Endothelial cell of umbilical vein (primary cell): ENCODE measurements around the gene MAPK8. TPM values are rescaled to one million over a fixed set of nuclear protein-coding genes. Genes with fewer than 3 reads are reported as not detected.

ENCODE experiments used
- BruUV-seq: library from RNA; stranded (reverse); fragments of 400-500 nt; replicated peaks from 2 replicates; lab custom pipeline; 2021; lab: Mats Ljungman, UMichigan
- CTCF ChIA-PET: fragments of 300-600, 350-600 bp; sonication (Branson Sonifier 250); formaldehyde crosslinking; loops from one replicate; lab custom pipeline; 2021; ENCODE audit warnings: antibody characterized with exemption, inconsistent platforms; lab: Charles Lee
- POLR2A ChIA-PET: fragments of 300-600, 350-600 bp; sonication (Branson Sonifier 250); formaldehyde crosslinking; loops from one replicate; lab custom pipeline; 2021; ENCODE audit warnings: antibody characterized with exemption, inconsistent platforms; lab: Charles Lee
- DNase-seq: peaks from one replicate; pipeline ENCODE4 v3.0.0-alpha.2; 2011; ENCODE audit warnings: low read depth, low spot score
- FAIRE-seq: peaks from 2 replicates; lab custom pipeline; 2011; peaks lifted over from hg19 to GRCh38; lab: Jason Lieb, UNC
- H2AFZ ChIP-seq: 2 replicates; pipeline ENCODE4 v1.6.0; 2012; ENCODE audit warnings: low read depth, low read length, control low read depth, inconsistent platforms
- H3K27ac ChIP-seq: 2 replicates; pipeline ENCODE4 v1.5.1; 2011; ENCODE audit warnings: low read depth, mild to moderate bottlenecking, control low read depth, low read length, moderate library complexity; ENCODE audit not compliant: insufficient read depth
- H3K27me3 ChIP-seq, 2 experiments: 2 replicates each; pipeline versions ENCODE4 v1.6.0 to v1.6.1; 2011; ENCODE audit warnings: low read length in 2 of 2, mixed read lengths in 1 of 2; ENCODE audit not compliant: control insufficient read depth in 2 of 2, insufficient read depth in 2 of 2
- H3K36me3 ChIP-seq, 2 experiments: 2 replicates in 1 of 2; 3 replicates in 1 of 2; pipeline ENCODE4 v1.5.1; 2011; ENCODE audit warnings: low read length in 2 of 2, mild to moderate bottlenecking in 1 of 2, moderate library complexity in 1 of 2; ENCODE audit not compliant: control insufficient read depth in 2 of 2, insufficient read depth in 2 of 2; ENCODE audit errors: extremely low read depth in 1 of 2
- H3K4me1 ChIP-seq: 3 replicates; pipeline ENCODE4 v1.5.1; 2011; ENCODE audit warnings: mild to moderate bottlenecking, low read length; ENCODE audit not compliant: control insufficient read depth, insufficient read depth; ENCODE audit errors: extremely low read depth
- H3K4me2 ChIP-seq: 2 replicates; pipeline ENCODE4 v1.6.1; 2011; ENCODE audit warnings: low read length, control low read depth, mixed read lengths; ENCODE audit not compliant: insufficient read depth
- H3K4me3 ChIP-seq, 3 experiments: fragments of 200-600 bp in 1 of 3; sonication (generic), shearing (Covaris generic) in 1 of 3; replicated peaks in 1 of 3; 2 replicates each; pipeline ENCODE4 v1.5.1; 2011 to 2016; ENCODE audit warnings: control low read depth in 3 of 3, low read length in 3 of 3, mild to moderate bottlenecking in 2 of 3, inconsistent platforms in 1 of 3, low read depth in 1 of 3, moderate library complexity in 1 of 3; ENCODE audit not compliant: insufficient read depth in 1 of 3
- H3K79me2 ChIP-seq: 2 replicates; pipeline ENCODE4 v1.6.0; 2012; ENCODE audit warnings: low read length, inconsistent platforms; ENCODE audit not compliant: control insufficient read depth, insufficient read depth
- H3K9ac ChIP-seq: replicated peaks from 2 replicates; pipeline ENCODE3; 2011; ENCODE audit warnings: low read length, control low read depth; ENCODE audit not compliant: insufficient read depth; ENCODE audit errors: extremely low read depth
- H3K9me1 ChIP-seq: replicated peaks from 3 replicates; pipeline ENCODE4 v1.6.0; 2011; ENCODE audit warnings: mild to moderate bottlenecking, low read length; ENCODE audit not compliant: control insufficient read depth, insufficient read depth; ENCODE audit errors: extremely low read depth
- H3K9me3 ChIP-seq: replicated peaks from 2 replicates; pipeline ENCODE4 v1.5.1; 2012; ENCODE audit warnings: low read length, inconsistent platforms; ENCODE audit not compliant: control insufficient read depth, insufficient read depth
- H4K20me1 ChIP-seq: replicated peaks from 2 replicates; pipeline ENCODE3; 2011; ENCODE audit warnings: mild to moderate bottlenecking, low read length; ENCODE audit not compliant: control insufficient read depth, insufficient read depth; ENCODE audit errors: extremely low read depth
- CTCF ChIP-seq, 2 donors: IDR thresholded peaks; 1 replicate in 1 of 2; 2 replicates in 1 of 2; pipeline ENCODE4 v1.5.1; 2011; ENCODE audit warnings: low read length in 2 of 2, mild to moderate bottlenecking in 2 of 2, moderate library complexity in 2 of 2, control low read depth in 1 of 2, inconsistent platforms in 1 of 2, low read depth in 1 of 2; ENCODE audit not compliant: insufficient read depth in 1 of 2; ENCODE audit errors: extremely low read depth in 1 of 2
- EZH2 ChIP-seq: IDR thresholded peaks from 2 replicates; pipeline ENCODE4 v1.6.1; 2012; ENCODE audit warnings: borderline replicate concordance, low read depth, mild to moderate bottlenecking, moderate library complexity, low read length, inconsistent platforms; ENCODE audit not compliant: severe bottlenecking
- FOS ChIP-seq: IDR thresholded peaks from 2 replicates; pipeline ENCODE4 v1.6.1; 2011; ENCODE audit warnings: mild to moderate bottlenecking, low read length, moderate library complexity, borderline replicate concordance; ENCODE audit not compliant: insufficient read depth
- GATA2 ChIP-seq: IDR thresholded peaks from 2 replicates; pipeline ENCODE4 v1.7.0; 2011; ENCODE audit warnings: low read depth, mild to moderate bottlenecking, moderate library complexity, mixed read lengths, low read length; ENCODE audit not compliant: insufficient read length, insufficient read depth
- JUN ChIP-seq: IDR thresholded peaks from 2 replicates; pipeline ENCODE4 v1.6.1; 2011; ENCODE audit warnings: borderline replicate concordance, low read depth; ENCODE audit not compliant: insufficient read length, insufficient read depth
- MAX ChIP-seq: IDR thresholded peaks from 2 replicates; pipeline ENCODE4 v1.6.1; 2011; ENCODE audit not compliant: insufficient read depth, insufficient read length
- MYC ChIP-seq: IDR thresholded peaks from one replicate; pipeline ENCODE4 v1.6.1; 2011; ENCODE audit warnings: mild to moderate bottlenecking, low read depth, low read length
- POLR2A ChIP-seq: IDR thresholded peaks from 2 replicates; pipeline ENCODE4 v1.6.1; 2012; ENCODE audit warnings: low read depth, mild to moderate bottlenecking, control low read depth, low read length
- POLR2AphosphoS5 ChIP-seq: IDR thresholded peaks from 2 replicates; pipeline ENCODE4 v1.6.1; 2012; ENCODE audit warnings: low read depth, mild to moderate bottlenecking, control low read depth, low read length, moderate library complexity; ENCODE audit not compliant: insufficient read depth
- dilution Hi-C: fragments of 300-500 bp; cut with MboI; formaldehyde crosslinking; loops from one replicate; pipeline ENCODE4 v1.15.0; 2019; ENCODE audit warnings: low sequenced_read_pairs; ENCODE audit not compliant: extremely low pct_ligation_motif_present
- intact Hi-C: fragments of 100-400 bp; cut with micrococcal nuclease; formaldehyde crosslinking; loops from one replicate; pipeline ENCODE4 v1.10.0; 2022
- polyA plus RNA-seq, 4 experiments: library from polyadenylated mRNA; depleted of rRNA in 3 of 4; stranded (reverse) in 3 of 4; unstranded in 1 of 4; fragments of >200 nt; gene quantifications; 2 replicates each; pipeline versions ENCODE4 v1.2.1 to v1.2.3, GENCODE V29; 2011 to 2012; ENCODE audit warnings: missing spikeins in 1 of 4
- total RNA-seq: library from RNA; stranded (reverse); gene quantifications from 2 replicates; pipeline ENCODE4 v1.2.3, GENCODE V29; 2021

MAPK8 gene
- total and polyA plus RNA-seq, 2 donors (not counting 3 experiments of a cell fraction or from before 2014, with no cell fraction given): 25.3 to 56.2 TPM

- H3K4me2 ChIP-seq: no peak overlapping the region
- peaks cover 9% of the 10 kb centered on the region for H3K4me1 ChIP-seq
- dilution Hi-C loops (no loop called here), intact Hi-C loops (no loop called here)
- peaks cover 0 to 11% of the 10 kb centered on the region in 2 experiments for H3K36me3 ChIP-seq
- H3K9me1 ChIP-seq: no peaks in the 10 kb centered on the region
- ChIA-PET CTCF (interaction anchor here (0.7 to 1.2 kb wide), 6 partner anchors 9 to 201 kb away, joined by 3 to 6 read pairs (median 3); no protein-coding TSS in a partner anchor), POLR2A (interaction anchor here (1.1 kb wide), 1 partner anchor 13 kb away, joined by 3 read pairs; no protein-coding TSS in a partner anchor)
- no peak overlapping the region for H3K9ac ChIP-seq
- H3K79me2 ChIP-seq: peaks cover 5% of the 10 kb centered on the region
- no peaks in the 10 kb centered on the region for H3K9me3 ChIP-seq
- H4K20me1 ChIP-seq: no peaks in the 10 kb centered on the region
- no TSS peak for BruUV-seq
- FAIRE-seq (no peak), DNase-seq (no peak)
- no peak overlapping the region for H3K27ac ChIP-seq
- no peak overlapping the region for H2AFZ ChIP-seq
- no peak overlapping the region for H3K4me3 ChIP-seq
- no peaks in the 10 kb centered on the region for H3K27me3 ChIP-seq
- TF ChIP-seq MAX (no peak), GATA2 (no peak), MYC (no peak), POLR2A (no peak), POLR2AphosphoS5 (no peak), FOS (no peak), CTCF (IDR thresholded peaks at IDR 0.05; ENCODE audit: extremely low read depth in 1 of 2, insufficient read depth in 1 of 2, low read depth in 1 of 2, low read length in 2 of 2) (no peak), JUN (no peak), EZH2 (no peak)
Observed at GRCh38 chr10:48455392-48456151, 149.1 kb downstream of the MAPK8 start.
